ENCODE data around the gene PPM1L. TPM values are rescaled to one million over a fixed set of nuclear protein-coding genes. Genes with fewer than 3 reads are reported as not detected.

PPM1L gene
- total RNA-seq, 1 experiment from 2014 or later: 7.3 TPM

DNA sequence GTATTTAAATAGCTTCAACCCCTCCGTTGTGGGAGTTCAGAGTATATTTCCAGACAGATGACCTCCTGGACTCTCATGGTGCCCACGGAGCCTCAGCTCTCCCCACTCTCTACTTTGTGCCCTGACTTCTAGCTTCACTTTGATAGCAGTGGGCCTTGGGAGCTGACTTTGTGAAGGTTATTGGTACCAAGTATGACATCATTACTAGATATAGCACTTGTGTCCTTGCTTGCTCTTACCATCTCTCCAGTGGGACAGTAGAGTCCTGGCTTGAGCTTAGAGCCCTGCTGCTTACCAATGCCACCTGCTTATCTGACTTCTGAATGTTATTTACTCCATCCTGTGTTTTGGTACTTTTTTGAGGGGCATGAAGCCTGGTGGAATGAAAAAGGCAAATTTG is 53.4 kb downstream of the PPM1L start:
- Histone ChIP-seq H3K14ac (ENCODE audit: insufficient read depth, low read length) (no peak overlapping the region), H3K23me2 (ENCODE audit: insufficient read length, low read depth, low read length, poor library complexity, severe bottlenecking) (no peaks in the 10 kb centered on the region), H2BK15ac (ENCODE audit: low read depth, low read length) (no peak overlapping the region), H3K18ac (ENCODE audit: insufficient read length, low read depth, low read length) (no peak overlapping the region), H3K9ac (ENCODE audit: extremely low read depth, insufficient read length, low read length) (no peak overlapping the region), H3K4ac (ENCODE audit: low read depth, low read length) (no peak overlapping the region), H2BK120ac (ENCODE audit: low read depth, low read length, poor library complexity, severe bottlenecking) (no peak overlapping the region), H4K91ac (ENCODE audit: insufficient read length, low read depth, low read length) (no peak overlapping the region), H2BK20ac (ENCODE audit: low read depth, low read length, poor library complexity, severe bottlenecking) (no peak overlapping the region), H2BK12ac (ENCODE audit: insufficient read length, low read depth, low read length) (no peak overlapping the region), H2AK5ac (ENCODE audit: insufficient read length, low read length) (no peak overlapping the region), H3K79me2 (ENCODE audit: insufficient read depth, low read length) (no peaks in the 10 kb centered on the region; the same call in 1 of the 2 replicates), H4K8ac (replicated peaks; ENCODE audit: insufficient read length, low read depth, low read length) (no peak overlapping the region), H3K23ac (ENCODE audit: insufficient read length, low read depth, low read length) (no peak overlapping the region), H3K4me1 (ENCODE audit: insufficient read depth, low read length) (no peaks in the 10 kb centered on the region), H3K9me3 (ENCODE audit: control insufficient read depth, low read depth, low read length) (no peaks in the 10 kb centered on the region), H4K20me1 (ENCODE audit: control insufficient read depth, insufficient read depth, insufficient read length) (no peaks in the 10 kb centered on the region), H3K79me1 (ENCODE audit: insufficient read depth, low read depth, low read length, poor library complexity, severe bottlenecking) (no peaks in the 10 kb centered on the region), H4K5ac (ENCODE audit: insufficient read length, low read depth, low read length) (no peak overlapping the region), H3T11ph (ENCODE audit: low read length) (no peak overlapping the region), H3K27me3 (ENCODE audit: insufficient read depth, low read length) (no peaks in the 10 kb centered on the region), H3K4me2 (ENCODE audit: insufficient read depth, insufficient read length, low read length) (no peak overlapping the region), H3K56ac (ENCODE audit: insufficient read length, low read depth, low read length) (no peak overlapping the region), H2AFZ (ENCODE audit: low read length) (no peak overlapping the region), H3K27ac (ENCODE audit: insufficient read length, low read depth, low read length) (no peak overlapping the region), H2BK5ac (ENCODE audit: insufficient read length, low read length) (no peak overlapping the region)
- TF ChIP-seq, protein P1, sequence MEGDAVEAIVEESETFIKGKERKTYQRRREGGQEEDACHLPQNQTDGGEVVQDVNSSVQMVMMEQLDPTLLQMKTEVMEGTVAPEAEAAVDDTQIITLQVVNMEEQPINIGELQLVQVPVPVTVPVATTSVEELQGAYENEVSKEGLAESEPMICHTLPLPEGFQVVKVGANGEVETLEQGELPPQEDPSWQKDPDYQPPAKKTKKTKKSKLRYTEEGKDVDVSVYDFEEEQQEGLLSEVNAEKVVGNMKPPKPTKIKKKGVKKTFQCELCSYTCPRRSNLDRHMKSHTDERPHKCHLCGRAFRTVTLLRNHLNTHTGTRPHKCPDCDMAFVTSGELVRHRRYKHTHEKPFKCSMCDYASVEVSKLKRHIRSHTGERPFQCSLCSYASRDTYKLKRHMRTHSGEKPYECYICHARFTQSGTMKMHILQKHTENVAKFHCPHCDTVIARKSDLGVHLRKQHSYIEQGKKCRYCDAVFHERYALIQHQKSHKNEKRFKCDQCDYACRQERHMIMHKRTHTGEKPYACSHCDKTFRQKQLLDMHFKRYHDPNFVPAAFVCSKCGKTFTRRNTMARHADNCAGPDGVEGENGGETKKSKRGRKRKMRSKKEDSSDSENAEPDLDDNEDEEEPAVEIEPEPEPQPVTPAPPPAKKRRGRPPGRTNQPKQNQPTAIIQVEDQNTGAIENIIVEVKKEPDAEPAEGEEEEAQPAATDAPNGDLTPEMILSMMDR (conservative IDR thresholded peaks at IDR 0.05): no peak
- no CpG with 5 or more reads among the region's 2 CpGs for WGBS (ENCODE audit: extremely low coverage, insufficient read length, low lambda C conversion rate)
- Mint-ChIP-seq H3K27me3 (ENCODE audit: low read depth) (no peaks in the 10 kb centered on the region), H3K4me1 (peaks cover 6 to 7% of the 10 kb centered on the region in 2 experiments), H3K9me3 (no peaks in the 10 kb centered on the region), H3K36me3 (ENCODE audit: insufficient read depth in 1 of 3, low read depth in 3 of 3) (no peaks in the 10 kb centered on the region), H3K4me3 (no peak overlapping the region), H3K27ac (no peak overlapping the region)
- no peak for DNase-seq
